BLaER1 treated with 17β-estradiol and CSF1 and Interleukin-3, amounts not matched to agents 10 nM and 100 nM (cell line): ENCODE measurements around the gene ENTPD7.
"Not testable (repeated sequence)": the region's sequence is repeated elsewhere in the genome, so short reads cannot be mapped to it uniquely, and the experiment has no call there.

ENCODE experiments used
- H3K27ac ChIP-seq, 11 experiments: shearing (Covaris generic); formaldehyde crosslinking; 2 replicates each; pipeline ENCODE4 v1.8.1; 2022
- H3K27me3 ChIP-seq, 11 experiments: shearing (Covaris generic); formaldehyde crosslinking; 2 replicates each; pipeline ENCODE4 v1.8.1; 2022
- H3K36me3 ChIP-seq, 11 experiments: shearing (Covaris generic); formaldehyde crosslinking; 2 replicates each; pipeline ENCODE4 v1.8.1; 2022
- H3K4me1 ChIP-seq, 10 experiments: shearing (Covaris generic); formaldehyde crosslinking; 2 replicates each; pipeline ENCODE4 v1.8.1; 2022
- H3K4me2 ChIP-seq, 11 experiments: shearing (Covaris generic); formaldehyde crosslinking; 2 replicates each; pipeline ENCODE4 v1.8.1; 2022
- H3K4me3 ChIP-seq, 10 experiments: shearing (Covaris generic); formaldehyde crosslinking; 2 replicates each; pipeline ENCODE4 v1.8.1; 2022
- H3K9ac ChIP-seq, 11 experiments: shearing (Covaris generic); formaldehyde crosslinking; 2 replicates each; pipeline ENCODE4 v1.8.1; 2022
- H3K9me3 ChIP-seq, 11 experiments: shearing (Covaris generic); formaldehyde crosslinking; replicated peaks in 1 of 11; 2 replicates each; pipeline ENCODE4 v1.8.1; 2022
- H4K20me1 ChIP-seq, 11 experiments: shearing (Covaris generic); formaldehyde crosslinking; 2 replicates each; pipeline ENCODE4 v1.8.1; 2022
- Cebpa-rat ChIP-seq, 11 experiments: shearing (Covaris generic); IDR thresholded peaks; 2 replicates each; pipeline ENCODE4 v1.8.1; 2022

The ENTPD7 gene

GRCh38 chr10:99731306-99732032 lies 72.2 kb downstream of the ENTPD7 start:
- H3K27ac ChIP-seq: peak overlapping the region; percentile 82 to 93 (median 87)
- peaks cover 0 to 7% (median 0%) of the 10 kb centered on the region in 11 experiments; a peak in 2 of 22 replicates for H4K20me1 ChIP-seq
- peaks cover 18 to 34% (median 28%) of the 10 kb centered on the region in 10 experiments for H3K4me1 ChIP-seq

GRCh38 chr10:99732033-99732842 lies 72.9 kb downstream of the ENTPD7 start, which contains the start of the genes COX15 and CUTC:
TSS of gene COX15 (minus strand) at chr10:99732127. CDS start at chr10:99732049, 78 bp downstream.
TSS of gene CUTC (plus strand) at chr10:99732234. CDS start at chr10:99732349, 115 bp downstream.
- H3K9ac ChIP-seq: peak within 1 kb of the TSS; percentile 82 to 94 (median 89)
- H3K4me2 ChIP-seq: peak within 1 kb of the TSS; percentile 81 to 93 (median 86)
- peaks cover 17 to 52% (median 39%) of the 10 kb centered on the region in 11 experiments for H3K36me3 ChIP-seq
- H3K9me3 ChIP-seq: peaks cover 0 to 2% (median 0%) of the 10 kb centered on the region in 11 experiments; a peak in 2 of 22 replicates
- H3K4me3 ChIP-seq: peak within 1 kb of the TSS; percentile 76 to 91 (median 82)
- H4K20me1 ChIP-seq: peaks cover 0 to 7% (median 0%) of the 10 kb centered on the region in 11 experiments; a peak in 2 of 22 replicates
- H3K27ac ChIP-seq: peak within 1 kb of the TSS; percentile 82 to 93 (median 87)
- 0 out of 22 replicates have a peak, but pooled peaks of 1 of the 11 experiments have one; percentile 24 for TF ChIP-seq Cebpa-rat (IDR thresholded peaks at IDR 0.05)
- H3K4me1 ChIP-seq: peaks cover 18 to 34% (median 28%) of the 10 kb centered on the region in 10 experiments
- no peaks in the 10 kb centered on the region for H3K27me3 ChIP-seq

More at GRCh38 chr10:99731306-99732032, 72.2 kb downstream of the ENTPD7 start:
- peak overlapping the region; percentile 82 to 94 (median 89) for H3K9ac ChIP-seq
- TF ChIP-seq Cebpa-rat (IDR thresholded peaks at IDR 0.05): no peak
- no peaks in the 10 kb centered on the region for H3K9me3 ChIP-seq
- peak overlapping the region; percentile 68 to 93 (median 81) for H3K4me2 ChIP-seq
- peak overlapping the region; percentile 76 to 91 (median 82) for H3K4me3 ChIP-seq
- peaks cover 17 to 52% (median 39%) of the 10 kb centered on the region in 11 experiments for H3K36me3 ChIP-seq
- H3K27me3 ChIP-seq: no peaks in the 10 kb centered on the region

GRCh38 chr10:99733366-99733765 lies 74.1 kb downstream of the ENTPD7 start:
- Histone ChIP-seq H3K4me1 (peaks cover 18 to 34% (median 28%) of the 10 kb centered on the region in 10 experiments), H3K27me3 (no peaks in the 10 kb centered on the region), H3K27ac (no peak overlapping the region; a peak in 1 of 22 replicates), H3K36me3 (peaks cover 25 to 52% (median 41%) of the 10 kb centered on the region in 11 experiments), H4K20me1 (peaks cover 0 to 7% (median 0%) of the 10 kb centered on the region in 11 experiments; a peak in 2 of 22 replicates), H3K4me3 (peak overlapping the region; percentile 76 to 91 (median 82); a peak in 17 of 20 replicates), H3K9me3 (peaks cover 0 to 11% (median 1%) of the 10 kb centered on the region in 11 experiments; a peak in 6 of 22 replicates), H3K9ac (peak overlapping the region in 7 of 11 experiments; percentile 86 to 94 (median 89); a peak in 8 of 22 replicates), H3K4me2 (peak overlapping the region; percentile 64 to 91 (median 84))
- no peak for TF ChIP-seq Cebpa-rat (IDR thresholded peaks at IDR 0.05)

- Histone ChIP-seq H3K4me2 (peak overlapping the region; percentile 64 to 91 (median 84); a peak in 14 of 22 replicates), H3K4me1 (peaks cover 18 to 34% (median 28%) of the 10 kb centered on the region in 10 experiments)
Measured at GRCh38 chr10:99734111-99734510, 74.8 kb downstream of the ENTPD7 start.

GRCh38 chr10:99740260-99740659 lies 81.0 kb downstream of the ENTPD7 start:
- 0 out of 20 replicates have a peak, but pooled peaks cover 0 to 4% (median 0%) of the 10 kb centered on the region in 10 experiments for H3K4me1 ChIP-seq

More at GRCh38 chr10:99734111-99734510, 74.8 kb downstream of the ENTPD7 start:
- H4K20me1 ChIP-seq, H3K27me3 ChIP-seq, H3K9ac ChIP-seq, H3K4me3 ChIP-seq, H3K27ac ChIP-seq: not testable (repeated sequence)
- Histone ChIP-seq H3K36me3 (peaks cover 32 to 52% (median 43%) of the 10 kb centered on the region in 11 experiments), H3K9me3 (peaks cover 2 to 18% (median 9%) of the 10 kb centered on the region in 11 experiments; a peak in 18 of 22 replicates)

GRCh38 chr10:99740933-99741559 lies 81.7 kb downstream of the ENTPD7 start:
- Histone ChIP-seq H3K27me3 (no peaks in the 10 kb centered on the region), H3K4me1 (0 out of 20 replicates have a peak, but pooled peaks cover 0 to 4% (median 0%) of the 10 kb centered on the region in 10 experiments), H3K4me3 (0 out of 20 replicates have a peak overlapping the region, but pooled peaks of 1 of the 10 experiments have one; percentile 6), H3K9ac (no peak overlapping the region), H3K9me3 (peaks cover 27 to 44% (median 34%) of the 10 kb centered on the region in 11 experiments), H3K36me3 (peaks cover 100% of the 10 kb centered on the region in 11 experiments), H3K4me2 (no peak overlapping the region), H3K27ac (no peak overlapping the region), H4K20me1 (no peaks in the 10 kb centered on the region; a peak in 1 of 22 replicates)
- no peak for TF ChIP-seq Cebpa-rat (IDR thresholded peaks at IDR 0.05)

More at GRCh38 chr10:99740260-99740659, 81.0 kb downstream of the ENTPD7 start:
- no peak overlapping the region for H3K9ac ChIP-seq
- H3K4me2 ChIP-seq: no peak overlapping the region
- peaks cover 27 to 44% (median 34%) of the 10 kb centered on the region in 11 experiments for H3K9me3 ChIP-seq
- TF ChIP-seq Cebpa-rat (IDR thresholded peaks at IDR 0.05): no peak
- no peaks in the 10 kb centered on the region for H3K27me3 ChIP-seq
- no peaks in the 10 kb centered on the region; a peak in 1 of 22 replicates for H4K20me1 ChIP-seq
- no peak overlapping the region for H3K27ac ChIP-seq
- peak overlapping the region in 2 of 10 experiments; percentile 6 to 16; a peak in 2 of 20 replicates for H3K4me3 ChIP-seq
- peaks cover 94 to 100% (median 99%) of the 10 kb centered on the region in 11 experiments for H3K36me3 ChIP-seq

GRCh38 chr10:99742254-99742653 lies 82.9 kb downstream of the ENTPD7 start:
- Histone ChIP-seq H3K9ac (no peak overlapping the region), H3K4me2 (no peak overlapping the region), H3K9me3 (peaks cover 27 to 41% (median 34%) of the 10 kb centered on the region in 11 experiments), H3K4me3 (no peak overlapping the region), H3K36me3 (peaks cover 99 to 100% (median 100%) of the 10 kb centered on the region in 11 experiments), H3K4me1 (0 out of 20 replicates have a peak, but pooled peaks cover 0 to 4% (median 0%) of the 10 kb centered on the region in 10 experiments), H4K20me1 (no peaks in the 10 kb centered on the region; a peak in 1 of 22 replicates), H3K27ac (no peak overlapping the region), H3K27me3 (no peaks in the 10 kb centered on the region)
- TF ChIP-seq Cebpa-rat (IDR thresholded peaks at IDR 0.05): no peak

GRCh38 chr10:99742701-99743100 lies 83.4 kb downstream of the ENTPD7 start:
- no peak for TF ChIP-seq Cebpa-rat (IDR thresholded peaks at IDR 0.05)
- peaks cover 27 to 38% (median 34%) of the 10 kb centered on the region in 11 experiments for H3K9me3 ChIP-seq
- no peak overlapping the region for H3K27ac ChIP-seq
- H3K9ac ChIP-seq: no peak overlapping the region
- H4K20me1 ChIP-seq: peaks cover 0 to 1% (median 0%) of the 10 kb centered on the region in 11 experiments; a peak in 1 of 22 replicates
- peaks cover 99 to 100% (median 100%) of the 10 kb centered on the region in 11 experiments for H3K36me3 ChIP-seq
- H3K4me2 ChIP-seq: no peak overlapping the region
- no peaks in the 10 kb centered on the region for H3K27me3 ChIP-seq
- 0 out of 20 replicates have a peak, but pooled peaks cover 0 to 4% (median 0%) of the 10 kb centered on the region in 10 experiments for H3K4me1 ChIP-seq
- H3K4me3 ChIP-seq: no peak overlapping the region
